A549 (cell line): Measurements from ENCODE around the gene ANP32A. TPM values are rescaled to one million over a fixed set of nuclear protein-coding genes. Genes with fewer than 3 reads are reported as not detected.

Experiments
- ATAC-seq, 2 experiments: fragments of 200-7000 bp in 1 of 2; fragments of >200 bp in 1 of 2; cut with Nextera tagmentation in 1 of 2; cut with Tn5 transposase in 1 of 2; 3 replicates each; pipeline versions ENCODE4 v1.8.0 to v1.9.1; 2018 to 2020; ENCODE audit warnings: mild to moderate bottlenecking in 1 of 2, moderate library complexity in 1 of 2
- CTCF ChIA-PET: fragments of 300-600 bp; sonication (Branson Sonifier 250); formaldehyde crosslinking; extraction: SDS; loops from one replicate; lab custom pipeline; 2021; ENCODE audit warnings: antibody characterized with exemption, inconsistent platforms; lab: Yijun Ruan, JAX
- POLR2A ChIA-PET: fragments of 350-600 bp; formaldehyde crosslinking; extraction: SDS; loops from one replicate; lab custom pipeline; 2021; ENCODE audit warnings: antibody characterized with exemption, inconsistent platforms; lab: Yijun Ruan, JAX
- DNase-seq, 2 experiments: peaks; one replicate each; pipeline versions ENCODE4 v3.0.0 to v3.0.0-alpha.2; 2011 to 2016; ENCODE audit warnings: low read depth in 1 of 2, low spot score in 1 of 2
- FAIRE-seq: peaks from 2 replicates; lab custom pipeline; 2011; peaks lifted over from hg19 to GRCh38; lab: Jason Lieb, UNC
- H3K27ac ChIP-seq, 2 experiments: fragments of >200 bp; sonication (Bioruptor Twin); formaldehyde crosslinking; 3 replicates each; pipeline ENCODE4 v1.5.1; 2016 to 2017
- H3K4me1 ChIP-seq: fragments of >200 bp; sonication (Bioruptor Twin); formaldehyde crosslinking; 3 replicates; pipeline ENCODE4 v1.6.1; 2016
- H3K4me2 ChIP-seq: fragments of >200 bp; sonication (Bioruptor Twin); formaldehyde crosslinking; 3 replicates; pipeline ENCODE4 v1.6.1; 2016
- H3K4me3 ChIP-seq: fragments of >200 bp; sonication (Bioruptor Twin); formaldehyde crosslinking; 3 replicates; pipeline ENCODE4 v1.5.1; 2016
- H3K9me3 ChIP-seq: fragments of >200 bp; sonication (Bioruptor Twin); formaldehyde crosslinking; 3 replicates; pipeline ENCODE4 v1.6.1; 2016
- BCL3 ChIP-seq: fragments of >200 bp; sonication (Bioruptor Twin); formaldehyde crosslinking; IDR thresholded peaks from 3 replicates; pipeline ENCODE4 v1.6.1; 2016
- CBX2 ChIP-seq: fragments of 200-600 bp; sonication (generic); IDR thresholded peaks from 2 replicates; pipeline ENCODE4 v1.6.1; 2016; ENCODE audit warnings: low read depth, mild to moderate bottlenecking, borderline replicate concordance
- CHD2 ChIP-seq: fragments of 150-350 bp; IDR thresholded peaks from 2 replicates; pipeline ENCODE4 v1.6.1; 2014; ENCODE audit warnings: low read length; ENCODE audit not compliant: partially characterized antibody
- CTCF ChIP-seq: fragments of >200 bp; sonication (Bioruptor Twin); formaldehyde crosslinking; IDR thresholded peaks from 3 replicates; pipeline ENCODE4 v1.5.1; 2016
- ELK1 ChIP-seq: fragments of 150-350 bp; IDR thresholded peaks from 2 replicates; pipeline ENCODE4 v1.6.1; 2014; ENCODE audit warnings: low read depth, mild to moderate bottlenecking, low read length
- GATA3 ChIP-seq: IDR thresholded peaks from 2 replicates; pipeline ENCODE4 v1.6.1; 2012; ENCODE audit warnings: borderline replicate concordance
- JUN ChIP-seq, 2 experiments: fragments of >200 bp; sonication (Bioruptor Twin); formaldehyde crosslinking; IDR thresholded peaks; 2 replicates in 1 of 2; 3 replicates in 1 of 2; pipeline ENCODE4 v1.6.1; 2016 to 2017
- MAX ChIP-seq: IDR thresholded peaks from 2 replicates; pipeline ENCODE4 v1.6.1; 2012
- PBX3 ChIP-seq: IDR thresholded peaks from 2 replicates; pipeline ENCODE4 v1.6.1; 2012
- PHF8 ChIP-seq: fragments of 200-600 bp; sonication (generic); IDR thresholded peaks from 2 replicates; pipeline ENCODE4 v1.6.1; 2016; ENCODE audit warnings: low read depth, mild to moderate bottlenecking, antibody characterized with exemption, moderate library complexity, borderline replicate concordance
- POLR2A ChIP-seq: IDR thresholded peaks from 2 replicates; pipeline ENCODE4 v1.6.1; 2012; ENCODE audit warnings: mild to moderate bottlenecking, low read length
- REST ChIP-seq: fragments of 200-600 bp; sonication (generic); IDR thresholded peaks from 2 replicates; pipeline ENCODE4 v1.6.1; 2016; ENCODE audit warnings: antibody characterized with exemption, mild to moderate bottlenecking, moderate library complexity
- ZFP36 ChIP-seq: fragments of 450-650 bp; IDR thresholded peaks from 2 replicates; pipeline ENCODE4 v1.6.1; 2014; ENCODE audit warnings: borderline replicate concordance; ENCODE audit not compliant: partially characterized antibody
- WGBS: methylation state at CpG from one replicate; pipeline ENCODE4 v1.1.6; 2017; ENCODE audit errors: missing lambda C conversion rate; 5-methylcytosine and 5-hydroxymethylcytosine counted together
- polyA minus RNA-seq: library from RNA; depleted of rRNA, polyadenylated mRNA; stranded (reverse); fragments of >200 nt; gene quantifications from 2 replicates; pipeline ENCODE4 v1.2.3, GENCODE V29; 2011; rRNA and poly(A)+ RNA removed
- polyA plus RNA-seq, 4 experiments: library from polyadenylated mRNA; depleted of rRNA in 3 of 4; stranded (reverse); fragments of >200 nt; fragmentation: RNase III in 1 of 4; extraction: RNeasy Plus Mini Kit Qiagen cat#74134 plus additional on column Dnase treatment in 1 of 4; gene quantifications; 2 replicates in 3 of 4; 3 replicates in 1 of 4; pipeline ENCODE4 v1.2.3, GENCODE V29; 2011 to 2017

ANP32A gene
- 200 and 208 TPM in 2 replicates for polyA plus RNA-seq (2011; rRNA removed)
- polyA plus RNA-seq (2012; cell fraction: cytosol; rRNA removed): 97.6 and 99.3 TPM in 2 replicates
- 31.7 and 43.1 TPM in 2 replicates for polyA plus RNA-seq (2012; cell fraction: nucleus; rRNA removed)
- 354 to 362 TPM (median 360 TPM) in 3 replicates for polyA plus RNA-seq (2017; fragmentation: RNase III; extraction: RNeasy Plus Mini Kit Qiagen cat#74134 plus additional on column Dnase treatment)
- polyA minus RNA-seq: 58.5 and 59.3 TPM in 2 replicates

GRCh38 chr15:68820295-68821189, at the start of gene ANP32A:
TSS of gene ANP32A (minus strand) at chr15:68820895. CDS start at chr15:68820751, 144 bp downstream.
- DNase-seq (peak; percentile 97 to 100), ATAC-seq (peak; percentile 72 to 82), FAIRE-seq (no peak)
- peak; percentile 99 for TF ChIP-seq PBX3
- TF ChIP-seq BCL3: peak; percentile 11; the same call in 1 of the 3 replicates
- TF ChIP-seq JUN (IDR thresholded peaks at IDR 0.05): peak; percentile 13 to 52; a peak in 2 of 5 replicates
- no peak for TF ChIP-seq CBX2
- TF ChIP-seq REST: peak; percentile 53; the same call in 1 of the 2 replicates
- TF ChIP-seq CHD2: peak; percentile 54
- peak; percentile 36; the same call in 1 of the 2 replicates for TF ChIP-seq POLR2A
- TF ChIP-seq MAX: peak; percentile 63
- peak; percentile 47 for TF ChIP-seq GATA3
- TF ChIP-seq ELK1: no peak
- 0 out of 2 replicates have a peak, but pooled peaks have one; percentile 19 for TF ChIP-seq PHF8
- no peak for TF ChIP-seq CTCF
- TF ChIP-seq ZFP36: no peak
- CTCF ChIA-PET: interaction anchor here (0.6 kb wide), 1 partner anchor 18 kb away, joined by 3 read pairs; no protein-coding TSS in a partner anchor
- 4% methylated on average over 46 of the region's 81 CpGs for WGBS
- POLR2A ChIA-PET: interaction anchor here (0.6 kb wide), 1 partner anchor 43 kb away, joined by 6 read pairs; no protein-coding TSS in a partner anchor
- Histone ChIP-seq H3K4me2 (peak within 1 kb of the TSS; percentile 88), H3K4me1 (peaks cover 23% of the 10 kb centered on the region), H3K4me3 (peak within 1 kb of the TSS; percentile 74), H3K9me3 (no peaks in the 10 kb centered on the region), H3K27ac (peak within 1 kb of the TSS; percentile 98 to 99)
